ENCODE measurements around the gene KRTAP29-1. TPM values are rescaled to one million over a fixed set of nuclear protein-coding genes. Genes with fewer than 3 reads are reported as not detected.

Gene KRTAP29-1
- total RNA-seq (2021): not detected in 2 replicates
- long read RNA-seq: 0 reads

DNA sequence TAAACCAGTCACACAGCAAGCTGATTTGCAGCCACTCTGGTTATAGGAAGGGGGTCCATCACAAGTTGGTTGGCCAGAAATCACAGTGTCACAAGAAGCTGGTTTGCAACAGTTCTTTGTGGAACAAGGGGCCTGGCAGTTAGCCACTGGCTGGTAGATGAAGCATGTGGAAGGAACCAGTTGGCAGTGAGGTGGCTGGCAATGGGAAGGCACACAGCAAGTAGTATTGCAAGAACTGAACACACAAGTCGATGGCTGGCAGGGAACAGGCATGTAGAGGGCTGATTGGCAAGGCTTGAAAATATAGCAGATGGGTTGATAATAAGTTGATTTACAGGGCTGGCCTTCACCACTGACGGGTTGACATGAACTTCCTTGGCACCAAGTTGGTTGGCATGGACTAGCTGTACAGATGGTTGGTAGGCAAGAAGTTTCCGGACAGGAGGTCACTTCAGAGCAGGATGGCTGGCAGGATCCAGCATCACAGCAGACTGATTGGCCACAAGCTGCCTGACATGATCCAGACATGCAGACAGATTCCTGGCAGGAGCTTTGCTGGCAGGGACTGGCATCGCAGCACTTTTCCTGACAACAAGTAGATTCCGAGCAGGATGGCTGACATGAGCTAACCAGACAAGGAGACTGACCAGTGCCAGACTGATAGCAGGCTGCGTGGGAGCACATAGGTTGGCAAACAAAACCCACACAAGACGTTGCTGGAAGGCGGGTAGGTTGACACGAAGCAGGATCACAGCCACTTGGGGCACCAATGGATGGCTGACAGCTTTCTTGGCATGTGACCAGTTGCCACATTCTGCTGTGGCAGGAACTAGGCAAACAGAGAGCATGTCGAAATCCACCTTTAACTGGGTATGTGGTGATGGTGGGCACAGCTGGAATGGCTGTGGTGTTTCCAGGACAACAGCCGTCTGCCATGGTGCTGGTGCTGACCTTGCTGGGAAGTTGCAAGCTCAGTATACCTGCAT lies at the start of gene KRTAP29-1:
Gene KRTAP29-1, minus strand, starts transcription at position 936 of the 986 bp plus-strand sequence. Its CDS starts 0 bp downstream, at position 936.
- Histone ChIP-seq H3K27me3 (ENCODE audit: insufficient read depth, low read length) (no peaks in the 10 kb centered on the region), H3K27ac (ENCODE audit: insufficient read length, low read depth, low read length) (no peak within 1 kb of the TSS), H3K14ac (ENCODE audit: insufficient read depth, low read length) (no peak within 1 kb of the TSS; the same call in 1 of the 2 replicates), H3K23me2 (ENCODE audit: insufficient read length, low read depth, low read length, poor library complexity, severe bottlenecking) (no peaks in the 10 kb centered on the region), H4K20me1 (ENCODE audit: control insufficient read depth, insufficient read depth, insufficient read length) (no peaks in the 10 kb centered on the region), H3K4ac (ENCODE audit: low read depth, low read length) (no peak within 1 kb of the TSS), H3K9ac (ENCODE audit: extremely low read depth, insufficient read length, low read length) (no peak within 1 kb of the TSS), H3K18ac (ENCODE audit: insufficient read length, low read depth, low read length) (no peak within 1 kb of the TSS), H3T11ph (ENCODE audit: low read length) (no peak within 1 kb of the TSS), H2AFZ (ENCODE audit: low read length) (no peak within 1 kb of the TSS), H3K79me1 (ENCODE audit: insufficient read depth, low read depth, low read length, poor library complexity, severe bottlenecking) (no peaks in the 10 kb centered on the region), H4K5ac (ENCODE audit: insufficient read length, low read depth, low read length) (no peak within 1 kb of the TSS), H4K8ac (replicated peaks; ENCODE audit: insufficient read length, low read depth, low read length) (no peak within 1 kb of the TSS), H3K4me2 (ENCODE audit: insufficient read depth, insufficient read length, low read length) (no peak within 1 kb of the TSS), H4K91ac (ENCODE audit: insufficient read length, low read depth, low read length) (no peak within 1 kb of the TSS), H2BK120ac (ENCODE audit: low read depth, low read length, poor library complexity, severe bottlenecking) (no peak within 1 kb of the TSS), H3K9me3 (ENCODE audit: control insufficient read depth, low read depth, low read length) (no peaks in the 10 kb centered on the region), H2BK5ac (ENCODE audit: insufficient read length, low read length) (no peak within 1 kb of the TSS), H3K23ac (ENCODE audit: insufficient read length, low read depth, low read length) (no peak within 1 kb of the TSS), H3K4me1 (ENCODE audit: insufficient read depth, low read length) (no peaks in the 10 kb centered on the region), H2BK12ac (ENCODE audit: insufficient read length, low read depth, low read length) (no peak within 1 kb of the TSS), H2AK5ac (ENCODE audit: insufficient read length, low read length) (no peak within 1 kb of the TSS), H2BK20ac (ENCODE audit: low read depth, low read length, poor library complexity, severe bottlenecking) (no peak within 1 kb of the TSS), H2BK15ac (ENCODE audit: low read depth, low read length) (no peak within 1 kb of the TSS), H3K56ac (ENCODE audit: insufficient read length, low read depth, low read length) (no peak within 1 kb of the TSS), H3K79me2 (ENCODE audit: insufficient read depth, low read length) (no peaks in the 10 kb centered on the region)
- no CpG with 5 or more reads among the region's 11 CpGs for WGBS (ENCODE audit: extremely low coverage, insufficient read length, low lambda C conversion rate)
- Mint-ChIP-seq H3K4me1 (peaks cover 0 to 7% of the 10 kb centered on the region in 2 experiments; a peak in 1 of 4 replicates), H3K4me3 (no peak within 1 kb of the TSS), H3K27me3 (ENCODE audit: low read depth) (no peaks in the 10 kb centered on the region), H3K27ac (peak within 1 kb of the TSS in 2 of 3 experiments; percentile 22 to 42; a peak in 2 of 7 replicates), H3K9me3 (peaks cover 0 to 2% of the 10 kb centered on the region in 2 experiments; a peak in 1 of 5 replicates), H3K36me3 (ENCODE audit: insufficient read depth in 1 of 3, low read depth in 3 of 3) (no peaks in the 10 kb centered on the region)
- TF ChIP-seq CTCF (conservative IDR thresholded peaks at IDR 0.05): no peak
- no peak for DNase-seq
